CD4-positive, alpha-beta T cell treated with Interleukin-17A for 1 hour (primary cell): ENCODE data around the gene LYG1.

ENCODE experiments used
- DNase-seq: peaks from one replicate; pipeline ENCODE4 v3.0.0-alpha.2; 2020

Gene LYG1

DNA sequence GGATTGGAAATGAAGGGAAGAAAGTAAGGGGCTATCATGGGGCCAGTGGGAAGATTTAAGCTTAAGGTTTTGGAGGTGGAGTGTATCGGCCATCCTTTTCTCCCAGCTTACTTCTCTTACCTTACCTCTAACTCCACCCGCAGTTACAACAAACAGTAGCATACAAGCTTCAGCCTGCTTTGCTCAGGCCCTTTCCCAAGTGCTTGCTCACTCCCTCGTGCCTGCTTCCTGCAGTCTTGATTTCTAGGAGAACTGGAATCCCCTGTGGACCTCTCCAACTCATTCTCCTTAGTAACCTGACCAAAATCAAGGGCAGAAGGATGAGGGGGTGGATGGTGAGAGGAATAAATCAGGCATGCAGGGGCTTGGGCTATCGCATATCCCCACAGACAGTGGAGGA is 39.8 kb downstream of the LYG1 start:
- no peak for DNase-seq

DNA sequence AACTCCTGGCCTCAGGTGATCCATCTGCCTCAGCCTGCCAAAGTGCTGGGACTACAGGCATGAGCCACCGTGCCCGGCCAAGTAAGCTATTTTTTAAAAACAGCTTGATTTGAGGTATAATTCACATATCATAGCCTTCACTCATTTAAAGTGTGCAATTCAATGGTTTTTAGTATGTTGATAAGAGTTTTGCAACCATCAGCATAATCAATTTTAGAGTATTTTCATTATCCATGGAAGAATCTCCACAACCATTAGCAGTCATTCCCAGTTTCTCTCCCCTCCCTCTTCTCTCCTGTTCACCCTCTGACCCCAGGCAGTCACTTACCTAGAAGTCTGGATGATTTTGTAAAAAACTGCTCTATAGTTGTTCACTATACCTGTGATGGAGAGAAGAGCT is 40.8 kb downstream of the LYG1 start:
- no peak for DNase-seq

DNA sequence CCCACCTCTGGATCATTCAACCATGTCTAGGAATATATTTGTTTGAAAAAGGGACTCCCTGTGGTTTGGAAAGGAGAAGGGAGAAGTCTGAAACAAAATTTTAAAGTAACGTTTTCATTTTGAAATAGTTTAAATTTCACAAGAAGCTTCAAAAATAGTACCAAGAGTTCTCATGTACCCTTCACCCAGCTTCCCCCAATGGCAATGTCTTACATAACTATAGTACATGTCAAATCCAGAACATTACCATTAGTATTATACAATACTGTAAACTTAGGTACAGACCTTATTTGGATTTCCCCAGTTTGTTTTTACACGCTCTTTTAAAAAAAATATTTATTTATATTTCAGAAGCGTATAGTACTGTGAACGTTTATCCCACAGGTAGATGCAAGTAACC is 41.5 kb downstream of the LYG1 start:
- no peak for DNase-seq

DNA sequence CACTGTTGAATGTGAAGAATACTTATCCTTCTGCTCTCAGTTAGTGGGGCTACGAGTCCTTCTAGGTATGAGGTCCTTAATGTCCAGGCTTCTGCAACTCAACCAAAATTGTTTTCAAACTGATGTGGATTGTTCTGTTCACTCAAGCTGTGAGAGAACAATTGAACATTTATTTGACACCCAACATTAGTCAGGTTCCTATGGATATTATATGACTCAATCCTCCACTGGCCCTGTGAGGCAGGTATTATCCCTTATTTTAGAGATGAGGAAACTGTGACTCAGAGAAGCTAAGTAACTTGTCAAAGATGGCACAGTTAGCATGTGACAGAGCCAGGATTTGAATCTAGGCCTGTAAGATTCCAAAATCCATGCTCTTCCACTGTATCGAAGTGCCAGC is 44.3 kb downstream of the LYG1 start:
- DNase-seq = no peak

DNA sequence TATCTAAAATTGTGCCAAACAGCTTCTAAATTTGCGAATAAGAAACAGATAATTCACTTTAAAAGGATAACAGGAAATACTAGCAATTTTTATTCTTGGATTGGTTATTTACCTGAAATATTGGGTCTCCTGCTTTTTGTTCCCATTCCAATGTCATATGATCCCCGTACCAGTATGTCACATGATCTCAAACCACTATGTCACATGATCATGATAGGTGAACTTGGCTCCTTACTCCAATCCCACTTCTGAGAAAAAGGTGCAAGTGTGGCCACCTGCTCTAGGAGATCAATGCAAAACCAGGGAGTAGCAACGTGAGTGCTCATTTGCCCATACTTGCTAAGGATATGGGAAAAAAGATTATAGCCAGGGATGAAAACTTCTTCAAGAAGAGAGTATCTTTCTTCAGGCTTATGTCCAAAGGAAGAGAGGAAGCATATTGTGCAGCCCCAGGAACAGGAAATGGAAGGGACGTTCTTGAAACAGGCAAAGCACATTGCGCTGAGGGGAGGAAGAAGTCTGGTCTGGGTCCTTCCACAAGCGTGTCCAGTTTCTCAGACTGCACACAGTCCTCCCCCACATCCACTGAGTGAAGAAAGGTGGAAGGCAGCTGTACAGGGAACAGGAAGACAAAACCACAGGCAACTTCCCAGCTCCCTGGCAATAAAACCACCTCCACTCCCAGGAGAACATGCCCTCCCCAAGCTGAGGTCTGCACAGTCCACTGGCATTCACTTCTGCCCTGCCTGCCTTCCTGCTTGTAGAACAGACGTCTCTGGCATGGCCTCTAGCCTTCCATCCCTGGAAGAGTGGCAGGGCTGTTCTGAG is 45.3 kb downstream of the LYG1 start, which contains the start of gene LYG2:
LYG2 (minus strand) TSS at position 176 of the 828 bp plus-strand sequence. CDS start 1,406 bp downstream, outside the sequence.
- no peak for DNase-seq

DNA sequence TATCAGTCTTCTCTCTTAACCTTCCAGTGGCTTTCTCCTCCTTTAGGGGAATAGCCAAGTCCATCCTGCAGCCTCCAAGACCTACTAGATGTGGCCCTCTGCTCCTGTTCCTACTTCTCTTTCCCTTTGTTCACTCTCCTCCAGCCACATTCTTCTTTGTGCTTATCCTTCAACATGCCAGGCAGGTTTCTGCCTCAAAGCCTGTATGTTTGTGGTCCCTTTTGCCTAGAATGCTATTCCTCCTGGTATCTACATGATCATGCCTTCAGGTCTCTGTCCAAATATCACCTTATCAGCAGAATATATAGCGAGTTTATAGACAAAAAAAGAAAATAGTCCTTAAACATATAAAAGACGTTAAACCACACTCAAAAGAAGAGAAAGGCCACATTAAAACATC is 51.0 kb downstream of the LYG1 start:
- no peak for DNase-seq

DNA sequence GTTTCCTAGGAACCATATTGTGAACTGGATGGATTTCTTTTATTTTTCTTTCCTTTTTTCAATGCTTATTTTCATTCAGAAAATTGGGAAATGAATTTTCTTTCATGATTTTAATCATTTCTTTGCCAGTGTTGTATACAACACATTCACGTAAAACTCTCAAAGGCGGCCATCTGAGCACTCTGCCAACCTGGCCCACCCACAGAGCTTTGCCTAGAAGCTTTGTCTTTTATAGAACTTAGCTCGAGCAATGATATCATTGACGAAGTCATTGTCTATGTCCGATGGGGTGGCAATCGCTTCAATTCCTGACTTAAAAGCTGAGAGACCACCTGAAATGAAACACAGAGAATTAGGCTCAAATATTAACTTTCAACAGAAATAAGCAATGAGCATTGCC is 58.8 kb downstream of the LYG1 start:
- no peak for DNase-seq

DNA sequence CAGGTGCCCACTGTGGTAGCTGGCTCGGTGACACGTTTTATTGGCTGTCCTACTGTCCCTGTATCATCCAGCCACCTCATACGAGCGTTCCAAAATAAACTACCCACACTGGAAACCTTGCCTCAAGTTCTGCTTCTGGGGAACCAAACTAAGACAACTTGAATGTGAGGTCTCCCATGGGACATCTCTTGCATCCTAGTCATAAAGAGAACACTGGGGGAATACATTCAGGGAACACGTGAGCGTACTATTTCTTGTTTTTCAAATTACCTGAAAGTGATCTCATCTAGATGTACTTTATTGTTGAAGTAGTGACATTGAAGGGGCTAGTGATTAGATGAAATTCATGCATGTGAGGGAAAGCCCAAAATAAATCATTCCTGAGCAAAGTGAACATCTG is 60.6 kb downstream of the LYG1 start:
- no peak for DNase-seq

DNA sequence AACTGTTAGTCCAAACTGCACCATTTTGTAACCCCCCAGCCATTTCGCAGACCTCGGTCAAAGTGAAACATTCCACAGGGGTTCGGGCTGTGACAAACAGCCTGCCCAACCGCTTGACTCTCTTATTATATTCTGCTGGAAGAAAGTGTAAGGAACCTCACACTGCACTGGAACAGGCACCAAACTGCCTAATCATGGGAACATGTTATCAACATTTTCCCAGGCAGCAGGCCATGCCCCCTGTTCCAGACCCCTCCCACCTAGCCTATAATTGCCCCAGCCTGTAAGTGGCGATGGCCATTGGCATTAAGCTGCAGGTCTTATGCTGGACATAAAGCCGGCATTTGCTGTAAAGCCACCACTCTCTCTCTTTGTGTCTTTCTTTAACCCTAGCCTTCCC is 62.4 kb downstream of the LYG1 start:
- DNase-seq = no peak
